Stimulated activated CD4-positive, alpha-beta T cell treated with anti-CD3 and anti-CD28 coated beads, Interleukin-4, amount 100 ng/mL, for 1 hour (primary cell): ENCODE measurements around the gene IRX4.
"Not testable (repeated sequence)": the region's sequence is repeated elsewhere in the genome, so short reads cannot be mapped to it uniquely, and the experiment has no call there.

Source experiments
- DNase-seq: peaks from one replicate; pipeline ENCODE4 v3.0.0-alpha.2; 2020

The IRX4 gene

GRCh38 chr5:1856596-1857255, 26.0 kb downstream of the IRX4 start:
- DNase-seq: no peak

GRCh38 chr5:1855596-1855995, 27.1 kb downstream of the IRX4 start:
- DNase-seq: no peak

DNA sequence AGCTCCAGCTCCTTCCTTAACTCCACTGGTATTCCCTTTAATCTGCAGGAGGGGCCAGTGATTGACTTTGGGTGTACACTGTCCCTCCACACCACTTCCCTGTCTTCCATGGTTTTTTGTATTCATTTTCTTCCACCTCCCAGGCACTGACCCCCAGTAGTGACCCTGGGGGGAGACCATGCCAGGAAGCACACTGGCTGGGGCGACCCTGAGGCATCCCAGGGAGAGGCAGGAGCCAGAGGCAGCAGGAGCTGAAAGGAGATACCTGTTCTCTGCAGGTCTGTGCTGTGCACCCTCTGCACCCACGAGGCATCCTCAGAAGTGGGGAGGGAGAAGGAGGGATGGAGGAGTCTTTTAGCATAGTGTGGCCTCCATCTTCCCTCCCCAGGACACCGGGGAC, 27.6 kb downstream of the IRX4 start:
- no peak for DNase-seq

DNA sequence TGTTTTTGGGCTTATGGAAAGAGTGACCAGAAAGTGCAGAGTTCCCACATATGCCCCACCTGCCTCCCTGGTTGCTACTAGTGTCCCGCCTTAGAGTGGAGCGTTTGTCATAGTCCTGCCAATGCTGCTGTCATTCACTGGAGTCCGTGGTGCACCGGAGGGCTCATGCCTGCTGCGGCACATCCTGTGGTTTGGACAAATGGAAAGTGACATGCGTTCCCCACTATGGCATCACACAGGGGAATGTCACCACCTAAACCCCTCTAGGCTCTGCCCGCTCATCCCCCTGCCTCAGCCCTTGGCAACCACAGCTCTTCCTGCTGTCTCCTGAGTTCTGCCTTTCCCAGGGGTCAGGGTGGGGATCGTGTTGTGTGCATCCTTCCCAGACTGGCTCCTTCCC, 29.2 kb downstream of the IRX4 start:
- DNase-seq: no peak

DNA sequence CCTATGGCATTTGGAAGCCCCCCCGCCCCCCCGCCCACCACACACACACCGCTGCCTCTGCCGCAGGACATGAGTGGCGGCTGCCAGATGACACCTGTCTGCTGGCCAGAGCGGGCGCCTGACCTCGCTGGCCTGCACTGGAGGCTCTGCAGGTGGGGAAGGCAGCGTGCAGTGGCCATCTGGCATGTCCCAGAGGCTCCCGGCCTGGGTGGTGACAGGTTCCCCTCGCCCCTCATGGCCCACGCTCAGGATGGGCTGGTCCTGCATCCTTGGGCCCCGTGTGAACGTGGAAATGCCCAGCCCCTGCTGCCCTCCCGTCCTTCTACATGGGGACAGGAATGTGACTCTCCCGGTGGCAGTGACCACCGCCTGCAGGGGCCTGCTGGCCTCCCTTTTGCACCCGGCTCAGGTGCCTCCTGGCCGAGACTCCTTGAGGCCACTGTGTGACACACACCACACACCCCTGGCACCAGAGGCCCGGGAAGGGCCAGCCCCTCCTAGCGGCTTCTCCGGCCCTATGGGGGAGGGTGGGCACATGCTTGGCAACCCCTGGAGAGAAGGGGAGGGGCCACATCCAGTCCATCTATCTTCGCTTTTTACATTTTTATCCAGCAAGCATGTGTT, 30.3 kb downstream of the IRX4 start:
- no peak for DNase-seq

DNA sequence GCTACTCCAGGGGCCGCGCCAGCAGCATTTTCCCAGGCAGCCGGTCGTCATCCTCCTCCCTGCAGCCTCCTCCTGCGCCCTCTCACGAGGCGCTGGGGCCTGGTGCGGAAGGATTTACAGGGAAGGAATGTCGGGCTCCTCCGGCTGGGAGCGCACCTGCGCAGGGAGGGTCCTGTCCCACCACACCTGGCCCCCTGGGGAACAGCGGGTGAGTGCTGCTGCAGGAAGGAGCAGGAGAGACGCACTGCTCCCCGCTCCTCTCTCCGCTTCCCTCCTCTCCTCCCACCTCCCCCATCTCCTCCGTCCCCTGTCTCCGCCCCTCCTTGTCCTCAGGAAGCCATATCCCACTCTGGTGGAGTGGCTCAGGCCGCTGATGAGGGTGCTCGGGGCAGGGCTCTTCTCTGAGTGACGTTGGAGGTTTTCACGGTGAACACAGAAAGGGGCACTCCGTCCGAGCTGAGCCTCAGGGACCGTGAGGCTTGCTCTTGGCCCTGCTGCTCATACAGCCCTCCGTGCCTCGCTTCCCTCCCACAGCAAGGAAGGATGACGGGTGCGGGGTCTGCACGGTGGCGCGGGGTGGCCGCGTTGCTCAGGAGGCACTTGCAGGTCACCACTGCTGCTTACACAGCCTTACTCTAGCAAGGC, 31.3 kb downstream of the IRX4 start:
- no peak for DNase-seq

GRCh38 chr5:1850324-1851154, 32.2 kb downstream of the IRX4 start:
- DNase-seq: no peak

GRCh38 chr5:1847611-1848010, 35.1 kb downstream of the IRX4 start:
- DNase-seq: no peak

DNA sequence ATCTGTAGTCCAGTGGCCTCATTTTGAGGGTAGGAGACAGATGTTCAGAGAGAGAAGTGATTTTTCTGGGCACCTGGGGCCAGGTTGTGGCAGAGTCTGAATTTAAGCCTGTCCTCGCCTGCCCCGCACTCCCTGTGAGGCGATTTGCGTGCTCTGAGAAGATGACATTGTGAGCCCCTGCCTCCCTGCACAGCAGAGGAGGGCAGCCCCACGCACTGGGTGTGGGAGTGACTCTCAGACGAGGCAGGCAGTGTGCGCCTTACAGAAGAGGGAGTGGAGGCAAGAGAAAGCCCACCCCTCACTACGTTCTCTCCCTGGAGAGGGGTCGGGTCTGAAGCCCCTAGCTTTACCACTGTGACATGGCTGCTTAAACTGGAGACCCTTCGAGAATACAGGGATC, 35.7 kb downstream of the IRX4 start:
- no peak for DNase-seq

DNA sequence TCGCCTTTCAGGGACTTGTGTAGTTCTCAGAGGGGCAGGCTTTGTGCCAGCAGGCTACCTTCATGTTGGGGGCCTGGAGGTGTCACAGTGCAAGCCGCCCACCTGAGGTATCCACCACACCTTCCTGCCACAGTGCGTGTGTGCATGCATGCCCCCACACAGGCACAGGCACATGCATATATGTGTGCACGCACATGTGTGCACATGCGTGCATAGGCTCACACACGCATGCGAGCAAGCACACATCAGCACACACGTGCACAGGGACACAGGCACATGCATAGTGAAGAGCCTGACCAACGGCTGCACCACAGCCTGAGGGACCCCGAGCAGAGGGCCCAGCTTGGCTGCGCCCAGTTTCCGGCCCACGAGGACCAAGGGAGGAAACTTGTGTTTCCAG, 36.1 kb downstream of the IRX4 start:
- DNase-seq: no peak

GRCh38 chr5:1845696-1846095, 37.0 kb downstream of the IRX4 start:
- no peak for DNase-seq

DNA sequence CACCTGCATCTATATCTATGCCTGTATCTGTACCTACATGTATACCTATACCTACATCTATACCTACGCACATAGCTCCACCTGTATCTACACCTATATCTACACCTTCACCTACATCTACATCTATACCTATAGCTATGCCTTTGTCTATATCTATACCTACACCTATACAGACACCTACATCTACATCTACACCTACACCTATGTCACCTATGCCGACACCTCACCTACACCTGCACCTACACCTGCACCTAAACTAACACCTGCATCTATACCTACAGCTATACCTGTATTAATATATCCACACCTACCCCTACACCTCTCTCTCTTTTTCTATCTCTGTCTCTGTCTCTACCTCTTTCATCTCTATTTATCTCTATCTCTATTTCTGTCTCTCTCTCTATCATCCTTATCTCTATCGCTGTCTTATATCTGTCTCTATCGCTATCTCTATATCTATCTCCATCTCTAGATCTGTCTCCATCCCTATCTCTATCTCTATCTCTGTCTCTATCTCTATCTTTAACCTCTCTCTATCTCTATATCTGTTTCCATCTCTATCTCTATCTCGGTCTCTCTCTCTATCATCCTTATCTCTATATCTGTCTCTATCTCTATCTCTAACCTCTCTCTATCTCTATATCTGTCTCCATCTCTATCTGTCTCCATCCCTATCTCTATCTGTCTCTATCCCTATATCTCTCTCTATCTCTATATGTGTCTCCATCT, 37.9 kb downstream of the IRX4 start:
- no peak for DNase-seq

DNA sequence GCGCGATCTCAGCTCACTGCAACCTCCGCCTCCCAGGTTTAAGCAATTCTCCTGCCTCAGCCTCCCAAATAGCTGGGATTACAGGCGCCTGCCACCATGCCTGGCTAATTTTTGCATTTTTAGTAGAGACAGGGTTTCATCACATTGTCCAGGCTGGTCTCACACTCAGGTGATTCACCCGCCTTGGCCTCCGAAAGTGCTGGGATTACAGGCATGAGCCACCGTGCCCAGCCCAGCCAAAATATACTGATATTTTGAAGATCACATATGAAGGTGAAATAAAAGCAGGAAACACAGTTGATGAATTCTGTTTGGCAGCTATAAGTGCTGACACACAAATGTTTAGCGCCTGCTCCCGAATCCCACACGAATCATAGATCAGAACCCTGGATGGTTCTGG, 39.0 kb downstream of the IRX4 start:
- not testable (repeated sequence) for DNase-seq

- DNase-seq: no peak
Observed at GRCh38 chr5:1842004-1842819, 40.5 kb downstream of the IRX4 start.

GRCh38 chr5:1840741-1841521, 41.8 kb downstream of the IRX4 start:
- no peak for DNase-seq

DNA sequence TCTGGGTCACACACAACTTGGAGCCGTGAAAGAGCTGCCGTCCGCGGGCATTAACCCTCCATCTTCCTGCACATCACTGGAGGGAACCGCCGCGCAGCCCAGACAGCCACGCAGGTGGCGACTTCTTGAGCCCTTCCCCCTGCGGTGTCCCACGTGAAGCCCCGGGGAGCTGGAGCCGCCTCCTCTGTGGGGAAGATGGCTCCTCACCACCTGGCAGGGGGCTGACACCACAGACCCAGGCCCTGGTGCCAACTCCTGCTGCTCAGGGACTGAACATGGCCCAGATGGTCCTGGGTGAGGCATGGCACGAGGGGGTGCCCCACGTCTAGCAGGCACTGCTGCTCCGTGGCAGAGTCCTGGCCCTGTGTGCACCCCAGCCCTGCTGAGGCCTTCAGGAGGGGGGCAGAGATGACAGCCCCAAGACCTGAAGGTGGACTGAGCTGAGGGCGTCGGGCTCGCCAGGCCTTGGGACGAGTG, 42.6 kb downstream of the IRX4 start:
- no peak for DNase-seq

GRCh38 chr5:1838013-1838412, 44.7 kb downstream of the IRX4 start:
- DNase-seq: no peak

GRCh38 chr5:1836891-1837880, 45.5 kb downstream of the IRX4 start:
- DNase-seq: no peak

DNA sequence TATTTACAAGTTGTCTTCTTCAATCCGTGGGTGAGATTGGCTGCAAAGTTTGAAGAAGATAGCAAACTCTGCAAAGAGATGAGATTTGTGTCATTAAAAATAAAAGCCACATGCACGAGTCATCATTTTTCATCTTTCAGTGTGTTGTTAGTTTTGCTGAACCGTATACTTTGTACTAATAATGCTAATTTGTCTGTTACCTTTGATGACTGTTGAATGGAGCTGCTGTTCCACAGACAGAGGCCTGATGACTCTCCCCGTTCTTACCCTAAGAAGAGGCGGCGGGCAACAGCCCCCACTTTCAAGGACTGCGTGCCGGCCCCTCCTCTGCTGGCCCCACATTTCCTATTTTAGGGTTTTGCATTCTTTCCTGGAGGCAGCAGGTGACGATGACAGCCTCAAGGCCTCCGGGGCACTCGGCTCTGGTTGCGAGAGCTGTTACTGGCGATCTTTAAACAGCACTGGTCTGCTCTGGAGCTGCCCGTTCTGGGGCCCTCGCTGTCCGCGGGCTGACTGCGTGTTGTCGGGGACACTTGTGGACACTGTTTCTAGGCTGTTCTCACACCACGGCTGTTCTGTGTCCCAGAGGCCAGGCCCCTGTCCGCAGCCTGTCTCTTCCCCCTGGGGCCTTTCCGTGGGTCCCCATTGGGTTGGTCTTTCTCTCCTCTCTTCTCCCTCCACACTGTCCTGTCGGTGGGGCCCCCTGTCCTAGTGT, 46.4 kb downstream of the IRX4 start:
- no peak for DNase-seq
